Measurements from ENCODE around the gene ALPK1.

Gene ALPK1

DNA sequence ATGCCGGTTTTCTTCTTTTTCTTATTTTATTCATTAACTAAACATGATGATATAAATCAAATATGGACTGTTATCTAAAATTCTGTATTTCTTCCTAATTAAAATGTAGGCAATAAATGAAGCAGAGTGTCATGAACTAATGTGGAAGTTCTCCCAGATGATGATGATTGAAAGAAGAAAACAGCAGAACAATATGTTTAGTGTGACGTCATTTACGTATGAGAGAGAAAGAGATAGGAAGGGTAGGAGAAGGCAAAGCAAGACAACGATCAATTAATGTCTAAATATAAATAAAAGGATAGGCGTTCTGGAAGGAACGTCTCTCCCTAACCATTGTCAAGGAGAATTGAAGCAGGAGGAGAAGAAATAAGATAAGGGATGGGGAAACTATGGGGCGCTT, 113.6 kb downstream of the ALPK1 start:
- Histone ChIP-seq H3K9ac (ENCODE audit: low read length in 5 of 5) (no peak overlapping the region), H3K9me3 (ENCODE audit: control insufficient read depth in 5 of 5, low read length in 5 of 5) (no peaks in the 10 kb centered on the region), H3K4me3 (ENCODE audit: low read depth in 1 of 5, low read length in 5 of 5) (no peak overlapping the region), H3K27ac (ENCODE audit: low read depth, low read length) (no peak overlapping the region), H3K36me3 (ENCODE audit: control insufficient read depth in 5 of 5, insufficient read depth in 5 of 5, low read length in 5 of 5) (peaks cover 11 to 29% (median 11%) of the 10 kb centered on the region in 5 donors), H3K4me1 (ENCODE audit: control insufficient read depth in 5 of 5, insufficient read depth in 5 of 5, low read length in 5 of 5) (no peaks in the 10 kb centered on the region), H3K27me3 (ENCODE audit: control insufficient read depth in 5 of 5, insufficient read depth in 4 of 5, low read length in 5 of 5) (no peaks in the 10 kb centered on the region)

DNA sequence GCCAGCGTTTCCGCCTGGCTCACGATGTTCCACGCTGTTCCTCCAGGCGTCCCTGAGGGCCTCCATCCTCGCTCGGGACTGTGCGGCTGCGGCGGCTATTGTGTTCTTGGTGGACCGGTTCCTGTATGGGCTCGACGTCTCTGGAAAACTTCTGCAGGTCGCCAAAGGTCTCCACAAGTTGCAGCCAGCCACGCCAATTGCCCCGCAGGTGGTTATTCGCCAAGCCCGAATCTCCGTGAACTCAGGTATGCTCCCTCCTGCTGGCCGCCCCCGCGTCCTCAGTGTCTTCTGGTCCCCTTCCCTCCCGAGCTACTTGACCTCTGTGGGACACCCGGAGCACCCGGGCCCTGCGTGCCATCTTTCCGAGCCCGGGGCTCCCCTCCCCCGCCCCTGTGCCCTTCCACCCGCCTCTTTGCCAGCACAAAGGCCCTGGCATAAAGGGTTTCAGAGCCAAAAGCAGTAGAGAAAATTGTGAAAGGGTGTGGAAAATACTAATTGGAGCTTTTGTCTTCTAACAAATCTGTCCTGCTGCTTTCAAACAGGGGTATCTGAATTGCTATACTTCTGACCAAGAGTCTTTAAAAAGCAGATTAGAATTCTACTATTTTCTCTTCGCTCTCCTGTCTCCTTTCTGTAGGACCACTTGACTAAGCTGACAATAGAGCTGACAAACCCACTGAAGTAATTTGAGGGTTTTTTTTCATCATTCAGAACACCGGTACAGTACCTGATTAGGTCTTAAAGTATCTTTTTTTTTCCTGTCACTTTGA, 114.8 kb downstream of the ALPK1 start:
- Histone ChIP-seq H3K27me3 (ENCODE audit: control insufficient read depth in 5 of 5, insufficient read depth in 4 of 5, low read length in 5 of 5) (no peaks in the 10 kb centered on the region), H3K4me1 (ENCODE audit: control insufficient read depth in 5 of 5, insufficient read depth in 5 of 5, low read length in 5 of 5) (no peaks in the 10 kb centered on the region), H3K4me3 (ENCODE audit: low read depth in 1 of 5, low read length in 5 of 5) (no peak overlapping the region)

DNA sequence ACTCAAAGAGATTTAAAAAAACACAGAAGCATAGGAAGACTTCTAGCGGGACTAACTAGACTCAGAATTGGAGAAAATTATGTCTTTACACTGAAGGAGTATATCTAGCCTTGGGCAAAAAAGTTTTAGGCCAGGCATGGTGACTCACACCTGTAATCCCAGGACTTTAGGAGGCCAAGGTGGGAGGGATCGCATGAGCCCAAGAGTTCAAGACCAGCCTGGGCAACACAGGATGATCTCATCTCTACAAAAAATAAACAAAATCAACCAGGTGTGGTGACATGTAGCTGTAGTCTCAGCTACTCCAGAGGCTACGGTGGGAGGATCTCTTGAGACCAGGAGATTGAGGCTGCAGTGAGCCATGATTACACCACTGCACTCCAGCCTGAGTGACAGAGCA, 119.3 kb downstream of the ALPK1 start:
- H3K9me3 ChIP-seq (ENCODE audit: control insufficient read depth in 5 of 5, low read length in 5 of 5) = no peaks in the 10 kb centered on the region

More for the DNA sequence above, 114.8 kb downstream of the ALPK1 start:
- H3K27ac ChIP-seq (ENCODE audit: low read depth, low read length) = no peak overlapping the region
- peaks cover 11 to 29% (median 11%) of the 10 kb centered on the region in 5 donors for H3K36me3 ChIP-seq (ENCODE audit: control insufficient read depth in 5 of 5, insufficient read depth in 5 of 5, low read length in 5 of 5)
- no peaks in the 10 kb centered on the region for H3K9me3 ChIP-seq (ENCODE audit: control insufficient read depth in 5 of 5, low read length in 5 of 5)
- H3K9ac ChIP-seq (ENCODE audit: low read length in 5 of 5) = no peak overlapping the region

DNA sequence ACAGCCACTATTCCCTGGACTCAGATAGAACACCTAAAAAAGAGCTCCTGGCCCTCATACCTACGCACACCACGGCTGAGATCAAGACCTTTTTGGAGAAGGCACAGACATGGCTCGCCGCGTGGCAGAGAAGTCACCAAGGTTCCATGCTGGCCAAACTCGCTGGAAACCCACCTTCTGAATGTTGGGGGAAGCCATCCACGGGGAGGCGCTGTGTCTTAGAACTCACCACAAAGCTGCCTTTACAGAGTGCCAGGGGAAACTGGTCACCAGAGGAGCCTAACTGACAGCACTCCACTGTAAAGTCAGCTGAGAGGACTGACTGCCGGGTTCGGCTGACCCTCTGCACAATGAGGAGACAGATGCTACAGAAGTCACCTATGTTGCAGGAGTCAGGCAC, 120.9 kb downstream of the ALPK1 start:
- H3K9ac ChIP-seq (ENCODE audit: low read length in 5 of 5) = no peak overlapping the region
- no peak overlapping the region for H3K4me3 ChIP-seq (ENCODE audit: low read depth in 1 of 5, low read length in 5 of 5)
- H3K27ac ChIP-seq (ENCODE audit: low read depth, low read length) = no peak overlapping the region
- H3K9me3 ChIP-seq (ENCODE audit: control insufficient read depth in 5 of 5, low read length in 5 of 5) = no peaks in the 10 kb centered on the region
- no peaks in the 10 kb centered on the region for H3K4me1 ChIP-seq (ENCODE audit: control insufficient read depth in 5 of 5, insufficient read depth in 5 of 5, low read length in 5 of 5)
- H3K36me3 ChIP-seq (ENCODE audit: control insufficient read depth in 5 of 5, insufficient read depth in 5 of 5, low read length in 5 of 5) = peaks cover 9 to 49% (median 18%) of the 10 kb centered on the region in 5 donors
- H3K27me3 ChIP-seq (ENCODE audit: control insufficient read depth in 5 of 5, insufficient read depth in 4 of 5, low read length in 5 of 5) = no peaks in the 10 kb centered on the region

More for the DNA sequence above, 119.3 kb downstream of the ALPK1 start:
- no peak overlapping the region for H3K27ac ChIP-seq (ENCODE audit: low read depth, low read length)
- no peak overlapping the region for H3K4me3 ChIP-seq (ENCODE audit: low read depth in 1 of 5, low read length in 5 of 5)
- no peaks in the 10 kb centered on the region for H3K4me1 ChIP-seq (ENCODE audit: control insufficient read depth in 5 of 5, insufficient read depth in 5 of 5, low read length in 5 of 5)
- no peak overlapping the region for H3K9ac ChIP-seq (ENCODE audit: low read length in 5 of 5)
- H3K36me3 ChIP-seq (ENCODE audit: control insufficient read depth in 5 of 5, insufficient read depth in 5 of 5, low read length in 5 of 5) = peaks cover 11 to 47% (median 18%) of the 10 kb centered on the region in 5 donors
- no peaks in the 10 kb centered on the region for H3K27me3 ChIP-seq (ENCODE audit: control insufficient read depth in 5 of 5, insufficient read depth in 4 of 5, low read length in 5 of 5)

DNA sequence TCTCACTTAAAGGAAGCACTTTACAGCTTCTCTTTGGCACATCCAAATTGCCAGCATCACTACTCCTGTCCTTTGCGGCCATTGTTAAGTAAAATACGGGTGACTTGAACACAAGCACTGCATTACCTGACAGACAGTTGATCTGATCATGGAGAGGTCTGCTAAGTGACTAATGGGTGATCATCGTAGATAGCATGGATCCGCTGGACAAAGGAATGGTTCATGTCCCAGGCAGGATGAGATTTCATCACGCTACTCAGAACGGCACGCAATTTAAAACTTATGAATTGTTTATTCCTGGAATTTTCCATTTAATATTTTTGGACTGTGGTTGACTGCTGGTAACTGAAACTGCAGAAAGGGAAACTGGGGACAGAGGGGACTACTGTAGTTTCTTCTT, 124.7 kb downstream of the ALPK1 start:
- Histone ChIP-seq H3K9ac (ENCODE audit: low read length in 5 of 5) (no peak overlapping the region), H3K4me1 (ENCODE audit: control insufficient read depth in 5 of 5, insufficient read depth in 5 of 5, low read length in 5 of 5) (no peaks in the 10 kb centered on the region), H3K27me3 (ENCODE audit: control insufficient read depth in 5 of 5, insufficient read depth in 4 of 5, low read length in 5 of 5) (no peaks in the 10 kb centered on the region), H3K27ac (ENCODE audit: low read depth, low read length) (no peak overlapping the region), H3K36me3 (ENCODE audit: control insufficient read depth in 5 of 5, insufficient read depth in 5 of 5, low read length in 5 of 5) (peaks cover 9 to 56% (median 17%) of the 10 kb centered on the region in 5 donors), H3K9me3 (ENCODE audit: control insufficient read depth in 5 of 5, low read length in 5 of 5) (no peaks in the 10 kb centered on the region), H3K4me3 (ENCODE audit: low read depth in 1 of 5, low read length in 5 of 5) (no peak overlapping the region)

DNA sequence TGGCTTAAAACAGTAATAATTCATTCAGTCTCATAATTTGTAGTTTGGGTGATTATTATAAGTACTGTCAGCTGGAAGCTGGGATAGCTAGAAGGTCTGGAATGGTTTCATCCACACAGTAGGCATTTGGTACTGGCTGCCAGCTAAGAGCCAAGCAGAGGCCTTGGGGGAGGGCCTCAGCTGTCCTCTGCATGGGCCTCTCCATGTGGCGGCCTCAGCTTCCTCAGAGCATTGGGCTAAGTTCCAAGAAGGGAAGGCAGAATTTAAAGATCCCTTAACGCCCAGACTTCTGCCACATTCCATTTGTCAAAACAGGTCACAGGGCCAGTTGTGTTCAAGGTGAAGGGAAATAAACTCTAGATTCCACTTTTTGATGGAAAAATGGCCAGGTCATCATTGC, 125.5 kb downstream of the ALPK1 start:
- Histone ChIP-seq H3K4me3 (ENCODE audit: low read depth in 1 of 5, low read length in 5 of 5) (no peak overlapping the region), H3K27ac (ENCODE audit: low read depth, low read length) (no peak overlapping the region), H3K4me1 (ENCODE audit: control insufficient read depth in 5 of 5, insufficient read depth in 5 of 5, low read length in 5 of 5) (no peaks in the 10 kb centered on the region), H3K9ac (ENCODE audit: low read length in 5 of 5) (no peak overlapping the region), H3K36me3 (ENCODE audit: control insufficient read depth in 5 of 5, insufficient read depth in 5 of 5, low read length in 5 of 5) (peaks cover 12 to 60% (median 22%) of the 10 kb centered on the region in 5 donors), H3K9me3 (ENCODE audit: control insufficient read depth in 5 of 5, low read length in 5 of 5) (no peaks in the 10 kb centered on the region), H3K27me3 (ENCODE audit: control insufficient read depth in 5 of 5, insufficient read depth in 4 of 5, low read length in 5 of 5) (no peaks in the 10 kb centered on the region)

DNA sequence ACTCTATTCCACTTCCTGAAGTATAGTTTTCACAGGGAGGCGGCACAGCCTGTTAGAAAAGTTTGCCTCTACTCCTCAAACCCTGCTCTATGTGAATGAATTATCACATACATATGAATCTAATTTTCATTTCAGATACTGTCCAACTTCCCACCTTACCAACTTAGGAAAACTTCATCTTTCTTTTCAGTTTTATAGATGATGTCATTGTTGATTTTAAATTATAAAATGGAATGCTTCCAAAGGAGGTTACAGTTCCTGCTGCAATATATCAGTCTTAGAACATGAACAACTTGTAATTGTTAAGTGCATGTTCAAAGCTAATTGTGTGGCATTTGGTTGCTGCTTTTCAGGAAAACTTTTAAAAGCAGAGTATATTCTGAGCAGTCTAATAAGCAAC, 126.4 kb downstream of the ALPK1 start:
- H3K9me3 ChIP-seq (ENCODE audit: control insufficient read depth in 5 of 5, low read length in 5 of 5) = no peaks in the 10 kb centered on the region
- H3K4me3 ChIP-seq (ENCODE audit: low read depth in 1 of 5, low read length in 5 of 5) = no peak overlapping the region
- H3K27me3 ChIP-seq (ENCODE audit: control insufficient read depth in 5 of 5, insufficient read depth in 4 of 5, low read length in 5 of 5) = no peaks in the 10 kb centered on the region
- H3K27ac ChIP-seq (ENCODE audit: low read depth, low read length) = no peak overlapping the region
- peaks cover 17 to 62% (median 24%) of the 10 kb centered on the region in 5 donors for H3K36me3 ChIP-seq (ENCODE audit: control insufficient read depth in 5 of 5, insufficient read depth in 5 of 5, low read length in 5 of 5)
- H3K9ac ChIP-seq (ENCODE audit: low read length in 5 of 5) = no peak overlapping the region
- no peaks in the 10 kb centered on the region for H3K4me1 ChIP-seq (ENCODE audit: control insufficient read depth in 5 of 5, insufficient read depth in 5 of 5, low read length in 5 of 5)

DNA sequence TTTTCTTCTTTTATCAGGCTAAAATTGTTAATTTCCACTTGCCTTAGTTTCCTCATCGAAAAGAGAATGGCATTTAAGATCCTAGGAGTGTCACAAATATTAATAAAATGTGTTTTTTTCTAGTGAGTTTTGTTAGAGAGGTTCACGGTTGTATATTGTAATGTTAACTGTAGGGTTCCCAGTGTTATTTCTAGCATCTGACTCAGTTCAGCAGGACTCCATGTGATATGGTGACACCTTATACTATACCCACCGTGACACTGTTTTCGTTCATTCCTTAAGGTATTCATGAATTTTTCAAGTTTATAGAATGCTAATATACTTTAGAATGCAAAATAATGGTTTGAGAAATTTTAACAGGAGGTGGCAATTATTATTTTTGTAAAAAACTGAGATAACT, 128.7 kb downstream of the ALPK1 start:
- H3K4me3 ChIP-seq (ENCODE audit: low read depth in 1 of 5, low read length in 5 of 5) = no peak overlapping the region
- H3K36me3 ChIP-seq (ENCODE audit: control insufficient read depth in 5 of 5, insufficient read depth in 5 of 5, low read length in 5 of 5) = peaks cover 32 to 74% (median 34%) of the 10 kb centered on the region in 5 donors
- no peak overlapping the region for H3K9ac ChIP-seq (ENCODE audit: low read length in 5 of 5)
- no peaks in the 10 kb centered on the region for H3K9me3 ChIP-seq (ENCODE audit: control insufficient read depth in 5 of 5, low read length in 5 of 5)
- H3K27ac ChIP-seq (ENCODE audit: low read depth, low read length) = no peak overlapping the region
- no peaks in the 10 kb centered on the region for H3K4me1 ChIP-seq (ENCODE audit: control insufficient read depth in 5 of 5, insufficient read depth in 5 of 5, low read length in 5 of 5)
- H3K27me3 ChIP-seq (ENCODE audit: control insufficient read depth in 5 of 5, insufficient read depth in 4 of 5, low read length in 5 of 5) = no peaks in the 10 kb centered on the region

DNA sequence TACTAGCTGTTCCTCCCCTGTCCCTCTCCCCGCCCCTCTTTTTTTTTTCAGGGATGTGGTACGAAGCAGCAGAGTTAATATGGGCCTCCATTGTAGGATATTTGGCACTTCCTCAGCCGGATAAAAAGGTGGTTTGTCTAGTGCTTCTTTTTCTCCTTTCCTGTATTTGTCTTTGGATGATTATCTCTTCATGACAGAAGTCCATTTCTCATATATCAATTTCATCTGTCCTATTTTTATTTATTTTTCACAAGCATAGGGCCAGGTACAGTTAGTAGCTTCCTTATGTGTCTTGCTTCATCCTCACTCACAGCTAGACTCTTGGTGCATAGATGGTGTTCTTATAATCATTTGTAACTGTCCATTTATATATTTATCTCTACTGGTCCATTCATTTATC, 129.2 kb downstream of the ALPK1 start:
- H3K27ac ChIP-seq (ENCODE audit: low read depth, low read length) = no peak overlapping the region
- peaks cover 38 to 77% (median 40%) of the 10 kb centered on the region in 5 donors for H3K36me3 ChIP-seq (ENCODE audit: control insufficient read depth in 5 of 5, insufficient read depth in 5 of 5, low read length in 5 of 5)
- no peak overlapping the region for H3K9ac ChIP-seq (ENCODE audit: low read length in 5 of 5)
- no peaks in the 10 kb centered on the region for H3K4me1 ChIP-seq (ENCODE audit: control insufficient read depth in 5 of 5, insufficient read depth in 5 of 5, low read length in 5 of 5)
- no peaks in the 10 kb centered on the region for H3K27me3 ChIP-seq (ENCODE audit: control insufficient read depth in 5 of 5, insufficient read depth in 4 of 5, low read length in 5 of 5)
- no peak overlapping the region for H3K4me3 ChIP-seq (ENCODE audit: low read depth in 1 of 5, low read length in 5 of 5)
- H3K9me3 ChIP-seq (ENCODE audit: control insufficient read depth in 5 of 5, low read length in 5 of 5) = no peaks in the 10 kb centered on the region

DNA sequence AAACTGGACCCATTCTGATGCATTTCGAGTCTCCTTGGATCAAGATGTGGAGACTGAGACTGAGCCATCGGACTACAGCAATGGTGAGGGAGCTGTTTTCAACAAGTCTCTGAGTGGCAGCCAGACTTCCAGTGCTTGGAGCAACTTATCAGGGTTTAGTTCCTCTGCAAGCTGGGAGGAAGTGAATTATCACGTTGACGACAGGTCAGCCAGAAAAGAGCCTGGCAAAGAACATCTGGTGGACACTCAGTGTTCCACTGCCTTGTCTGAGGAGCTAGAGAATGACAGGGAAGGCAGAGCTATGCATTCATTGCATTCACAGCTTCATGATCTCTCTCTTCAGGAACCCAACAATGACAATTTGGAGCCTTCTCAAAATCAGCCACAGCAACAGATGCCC, 134.0 kb downstream of the ALPK1 start:
- Histone ChIP-seq H3K27ac (ENCODE audit: low read depth, low read length) (no peak overlapping the region), H3K4me3 (ENCODE audit: low read depth in 1 of 5, low read length in 5 of 5) (no peak overlapping the region), H3K27me3 (ENCODE audit: control insufficient read depth in 5 of 5, insufficient read depth in 4 of 5, low read length in 5 of 5) (no peaks in the 10 kb centered on the region), H3K9me3 (ENCODE audit: control insufficient read depth in 5 of 5, low read length in 5 of 5) (no peaks in the 10 kb centered on the region), H3K4me1 (ENCODE audit: control insufficient read depth in 5 of 5, insufficient read depth in 5 of 5, low read length in 5 of 5) (no peaks in the 10 kb centered on the region), H3K9ac (ENCODE audit: low read length in 5 of 5) (no peak overlapping the region), H3K36me3 (ENCODE audit: control insufficient read depth in 5 of 5, insufficient read depth in 5 of 5, low read length in 5 of 5) (peaks cover 33 to 69% (median 37%) of the 10 kb centered on the region in 5 donors)
